Lower leg skin (tissue), 3 donors: Measurements from ENCODE around the gene UBAC2.

Experiments used
- CTCF ChIP-seq, 3 donors: fragments of 450-650 bp; IDR thresholded peaks; one replicate each; pipeline ENCODE4 v1.5.1; 2016; ENCODE audit warnings: antibody characterized with exemption in 3 of 3, mild to moderate bottlenecking in 3 of 3, moderate library complexity in 2 of 3
- POLR2A ChIP-seq, 2 donors: fragments of 450-650 bp; IDR thresholded peaks; one replicate each; pipeline ENCODE4 v1.6.1; 2016 to 2017; ENCODE audit warnings: antibody characterized with exemption in 2 of 2, mild to moderate bottlenecking in 1 of 2, moderate library complexity in 1 of 2

GRCh38 chr13:99203601-99204579 lies 3.2 kb downstream of the UBAC2 start:
- no peak for TF ChIP-seq POLR2A (IDR thresholded peaks at IDR 0.05)
- no peak for TF ChIP-seq CTCF (IDR thresholded peaks at IDR 0.05)
